T-helper 1 cell treated with Interleukin-12 subunit alpha and Interleukin-12 subunit beta and Interleukin-4 antibody, amounts not matched to agents 30 μg/mL and 1 μg/mL, for 36 hours (primary cell): ENCODE results near the gene BCL11B.
A peak's percentile ranks its signal among the peaks of the same experiment; 100 is the strongest.
"Not testable (repeated sequence)": the region's sequence is repeated elsewhere in the genome, so short reads cannot be mapped to it uniquely, and the experiment has no call there.

Source experiments
- H3K27ac Mint-ChIP-seq: one replicate; pipeline ENCODE4 v1.8.0; 2021; ENCODE audit warnings: mild to moderate bottlenecking, mixed read lengths
- H3K27me3 Mint-ChIP-seq: one replicate; pipeline ENCODE4 v1.8.0; 2021; ENCODE audit warnings: low read depth, mixed read lengths
- H3K36me3 Mint-ChIP-seq: one replicate; pipeline ENCODE4 v1.8.0; 2021; ENCODE audit warnings: low read depth, mixed read lengths
- H3K4me1 Mint-ChIP-seq: one replicate; pipeline ENCODE4 v1.8.0; 2021; ENCODE audit warnings: low read depth, mixed read lengths
- H3K4me3 Mint-ChIP-seq: one replicate; pipeline ENCODE4 v1.8.0; 2021; ENCODE audit warnings: mild to moderate bottlenecking, moderate library complexity, mixed read lengths
- H3K9me3 Mint-ChIP-seq: one replicate; pipeline ENCODE4 v1.8.0; 2021; ENCODE audit warnings: mixed read lengths

Gene BCL11B

GRCh38 chr14:99235582-99236320 is 36.2 kb downstream of the BCL11B start:
- no peaks in the 10 kb centered on the region for H3K9me3 Mint-ChIP-seq
- H3K27ac Mint-ChIP-seq, result peak overlapping the region; percentile 98
- peaks cover 86% of the 10 kb centered on the region for H3K4me1 Mint-ChIP-seq
- peak overlapping the region; percentile 86 for H3K4me3 Mint-ChIP-seq
- H3K36me3 Mint-ChIP-seq, result peaks cover 35% of the 10 kb centered on the region
- no peaks in the 10 kb centered on the region for H3K27me3 Mint-ChIP-seq

- Mint-ChIP-seq H3K36me3 (peaks cover 30% of the 10 kb centered on the region), H3K4me1 (peaks cover 86% of the 10 kb centered on the region), H3K9me3 (no peaks in the 10 kb centered on the region)
Measured at GRCh38 chr14:99234961-99235571, 36.9 kb downstream of the BCL11B start.

GRCh38 chr14:99234355-99234754 is 37.6 kb downstream of the BCL11B start:
- Mint-ChIP-seq H3K4me1 (peaks cover 84% of the 10 kb centered on the region), H3K27ac (peak overlapping the region; percentile 94), H3K9me3 (no peaks in the 10 kb centered on the region), H3K27me3 (no peaks in the 10 kb centered on the region), H3K36me3 (peaks cover 25% of the 10 kb centered on the region), H3K4me3 (peak overlapping the region; percentile 86)

More at GRCh38 chr14:99234961-99235571, 36.9 kb downstream of the BCL11B start:
- no peaks in the 10 kb centered on the region for H3K27me3 Mint-ChIP-seq
- peak overlapping the region; percentile 86 for H3K4me3 Mint-ChIP-seq
- peak overlapping the region; percentile 98 for H3K27ac Mint-ChIP-seq

GRCh38 chr14:99233222-99234035 is 38.6 kb downstream of the BCL11B start:
- peaks cover 25% of the 10 kb centered on the region for H3K36me3 Mint-ChIP-seq
- peak overlapping the region; percentile 86 for H3K4me3 Mint-ChIP-seq
- peak overlapping the region; percentile 94 for H3K27ac Mint-ChIP-seq

GRCh38 chr14:99232714-99233214 is 39.2 kb downstream of the BCL11B start:
- H3K27ac Mint-ChIP-seq, result peak overlapping the region; percentile 94
- no peaks in the 10 kb centered on the region for H3K27me3 Mint-ChIP-seq
- H3K9me3 Mint-ChIP-seq, result no peaks in the 10 kb centered on the region
- peak overlapping the region; percentile 86 for H3K4me3 Mint-ChIP-seq
- H3K4me1 Mint-ChIP-seq, result peaks cover 84% of the 10 kb centered on the region
- H3K36me3 Mint-ChIP-seq, result peaks cover 29% of the 10 kb centered on the region

More at GRCh38 chr14:99233222-99234035, 38.6 kb downstream of the BCL11B start:
- Mint-ChIP-seq H3K27me3 (no peaks in the 10 kb centered on the region), H3K9me3 (no peaks in the 10 kb centered on the region), H3K4me1 (peaks cover 84% of the 10 kb centered on the region)

GRCh38 chr14:99231850-99232713 is 39.9 kb downstream of the BCL11B start:
- Mint-ChIP-seq H3K36me3 (peaks cover 33% of the 10 kb centered on the region), H3K9me3 (no peaks in the 10 kb centered on the region), H3K4me3 (peak overlapping the region; percentile 86), H3K4me1 (peaks cover 84% of the 10 kb centered on the region), H3K27ac (peak overlapping the region; percentile 94), H3K27me3 (no peaks in the 10 kb centered on the region)

GRCh38 chr14:99231161-99231849 is 40.7 kb downstream of the BCL11B start:
- peak overlapping the region; percentile 95 for H3K27ac Mint-ChIP-seq
- peaks cover 84% of the 10 kb centered on the region for H3K4me1 Mint-ChIP-seq
- H3K4me3 Mint-ChIP-seq, result peak overlapping the region; percentile 86
- H3K36me3 Mint-ChIP-seq, result peaks cover 40% of the 10 kb centered on the region
- no peaks in the 10 kb centered on the region for H3K27me3 Mint-ChIP-seq
- no peaks in the 10 kb centered on the region for H3K9me3 Mint-ChIP-seq

- peaks cover 84% of the 10 kb centered on the region for H3K4me1 Mint-ChIP-seq
- H3K27me3 Mint-ChIP-seq, result no peaks in the 10 kb centered on the region
- no peaks in the 10 kb centered on the region for H3K9me3 Mint-ChIP-seq
- peak overlapping the region; percentile 95 for H3K27ac Mint-ChIP-seq
- H3K4me3 Mint-ChIP-seq, result peak overlapping the region; percentile 74
- peaks cover 43% of the 10 kb centered on the region for H3K36me3 Mint-ChIP-seq
Measured at GRCh38 chr14:99230208-99231151, 41.5 kb downstream of the BCL11B start.

GRCh38 chr14:99229654-99230207 is 42.3 kb downstream of the BCL11B start:
- H3K4me1 Mint-ChIP-seq, result peaks cover 86% of the 10 kb centered on the region
- H3K27me3 Mint-ChIP-seq, result no peaks in the 10 kb centered on the region
- H3K36me3 Mint-ChIP-seq, result peaks cover 47% of the 10 kb centered on the region
- peak overlapping the region; percentile 95 for H3K27ac Mint-ChIP-seq
- H3K4me3 Mint-ChIP-seq, result peak overlapping the region; percentile 74
- no peaks in the 10 kb centered on the region for H3K9me3 Mint-ChIP-seq

- H3K4me3 Mint-ChIP-seq, result peak overlapping the region; percentile 74
- H3K4me1 Mint-ChIP-seq, result peaks cover 87% of the 10 kb centered on the region
- H3K27ac Mint-ChIP-seq, result peak overlapping the region; percentile 95
- H3K27me3 Mint-ChIP-seq, H3K9me3 Mint-ChIP-seq: not testable (repeated sequence)
- peaks cover 54% of the 10 kb centered on the region for H3K36me3 Mint-ChIP-seq
Measured at GRCh38 chr14:99228760-99229159, 43.2 kb downstream of the BCL11B start.

GRCh38 chr14:99226687-99227086 is 45.3 kb downstream of the BCL11B start:
- H3K9me3 Mint-ChIP-seq, result no peaks in the 10 kb centered on the region
- H3K27ac Mint-ChIP-seq, result peak overlapping the region; percentile 74
- H3K4me3 Mint-ChIP-seq, result peak overlapping the region; percentile 65
- H3K27me3 Mint-ChIP-seq, result no peaks in the 10 kb centered on the region
- H3K36me3 Mint-ChIP-seq, result peaks cover 65% of the 10 kb centered on the region
- peaks cover 87% of the 10 kb centered on the region for H3K4me1 Mint-ChIP-seq

- peak overlapping the region; percentile 65 for H3K4me3 Mint-ChIP-seq
- no peaks in the 10 kb centered on the region for H3K9me3 Mint-ChIP-seq
- peaks cover 85% of the 10 kb centered on the region for H3K4me1 Mint-ChIP-seq
- no peaks in the 10 kb centered on the region for H3K27me3 Mint-ChIP-seq
- H3K27ac Mint-ChIP-seq, result peak overlapping the region; percentile 74
- peaks cover 65% of the 10 kb centered on the region for H3K36me3 Mint-ChIP-seq
Measured at GRCh38 chr14:99225436-99226203, 46.4 kb downstream of the BCL11B start.
